ENCODE results near the gene LINGO4.

LINGO4 gene

DNA sequence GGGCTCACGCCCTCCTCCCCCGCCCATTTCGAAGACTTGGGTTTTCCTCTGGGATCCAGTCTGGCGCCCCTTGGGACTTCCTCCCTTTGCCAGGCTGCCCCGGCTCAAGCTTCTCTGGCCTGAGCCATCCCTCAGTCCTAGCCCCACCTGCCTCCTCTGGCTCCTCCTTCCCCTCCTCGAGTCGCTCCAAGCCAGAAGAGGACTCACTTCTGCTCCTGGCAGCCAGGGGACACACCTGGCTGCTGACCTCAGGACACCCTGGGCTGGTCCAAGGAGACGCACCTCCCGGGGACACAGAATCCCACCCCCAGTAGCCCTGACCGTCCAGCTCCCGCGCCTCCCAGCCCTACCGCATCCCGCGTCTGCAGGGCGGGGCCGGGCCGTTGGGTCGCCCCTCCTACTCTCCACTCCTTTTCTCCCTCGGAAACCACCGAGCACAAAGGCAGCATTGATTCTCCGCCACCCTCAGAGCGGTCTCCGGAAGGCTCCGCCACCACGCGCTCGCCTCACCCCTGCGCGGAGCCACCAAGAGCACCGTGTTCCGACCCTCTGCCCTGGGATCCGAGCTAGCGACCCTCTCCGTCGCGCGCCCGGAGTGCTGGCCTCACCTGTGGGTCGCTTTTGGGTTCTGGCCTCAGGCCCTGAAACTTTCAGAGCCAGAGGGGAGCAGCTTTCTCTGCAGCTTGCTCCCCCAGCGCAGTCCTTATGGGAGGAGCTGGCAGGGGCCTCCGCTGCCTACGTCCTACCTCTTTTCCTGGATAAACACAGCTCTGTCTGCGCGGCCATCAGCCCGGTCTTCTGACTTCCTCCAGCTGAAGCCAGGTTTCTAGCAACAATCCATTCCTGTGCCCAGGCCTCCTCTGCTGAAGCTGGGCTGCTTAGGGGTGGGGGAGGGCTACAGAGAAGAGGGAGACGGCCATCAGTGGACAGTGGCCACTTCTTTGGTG, 34.5 kb upstream of the LINGO4 start, which contains the start of gene C2CD4D:
Gene C2CD4D, minus strand, starts transcription at position 364 of the 947 bp plus-strand sequence. CDS start 831 bp downstream, outside the sequence.
- Histone ChIP-seq H3K4me1 (ENCODE audit: insufficient read depth, low read length) (peaks cover 23% of the 10 kb centered on the region), H3K79me2 (ENCODE audit: insufficient read depth, low read length) (no peaks in the 10 kb centered on the region), H3K4me3 (ENCODE audit: low read depth in 1 of 2, low read length in 2 of 2) (no peak within 1 kb of the TSS), H3K27ac (ENCODE audit: low read length) (no peak within 1 kb of the TSS), H3K27me3 (ENCODE audit: insufficient read depth, low read length, poor library complexity) (no peaks in the 10 kb centered on the region), H3K36me3 (ENCODE audit: insufficient read depth, low read length) (no peaks in the 10 kb centered on the region), H3K4me2 (ENCODE audit: insufficient read depth, low read length) (no peak within 1 kb of the TSS), H2AFZ (ENCODE audit: low read depth, low read length) (no peak within 1 kb of the TSS), H3K9ac (ENCODE audit: low read depth, low read length) (no peak within 1 kb of the TSS), H3K9me3 (ENCODE audit: insufficient read depth, low read length, severe bottlenecking) (no peaks in the 10 kb centered on the region), H4K20me1 (ENCODE audit: insufficient read depth, low read length) (no peaks in the 10 kb centered on the region)
- ATAC-seq (ENCODE audit: insufficient read depth, low read depth) (no peak), DNase-seq (no peak)
- no peak for TF ChIP-seq EZH2 (IDR thresholded peaks at IDR 0.05; ENCODE audit: borderline replicate concordance, low read depth, low read length, severe bottlenecking)
- TF ChIP-seq, protein P1, sequence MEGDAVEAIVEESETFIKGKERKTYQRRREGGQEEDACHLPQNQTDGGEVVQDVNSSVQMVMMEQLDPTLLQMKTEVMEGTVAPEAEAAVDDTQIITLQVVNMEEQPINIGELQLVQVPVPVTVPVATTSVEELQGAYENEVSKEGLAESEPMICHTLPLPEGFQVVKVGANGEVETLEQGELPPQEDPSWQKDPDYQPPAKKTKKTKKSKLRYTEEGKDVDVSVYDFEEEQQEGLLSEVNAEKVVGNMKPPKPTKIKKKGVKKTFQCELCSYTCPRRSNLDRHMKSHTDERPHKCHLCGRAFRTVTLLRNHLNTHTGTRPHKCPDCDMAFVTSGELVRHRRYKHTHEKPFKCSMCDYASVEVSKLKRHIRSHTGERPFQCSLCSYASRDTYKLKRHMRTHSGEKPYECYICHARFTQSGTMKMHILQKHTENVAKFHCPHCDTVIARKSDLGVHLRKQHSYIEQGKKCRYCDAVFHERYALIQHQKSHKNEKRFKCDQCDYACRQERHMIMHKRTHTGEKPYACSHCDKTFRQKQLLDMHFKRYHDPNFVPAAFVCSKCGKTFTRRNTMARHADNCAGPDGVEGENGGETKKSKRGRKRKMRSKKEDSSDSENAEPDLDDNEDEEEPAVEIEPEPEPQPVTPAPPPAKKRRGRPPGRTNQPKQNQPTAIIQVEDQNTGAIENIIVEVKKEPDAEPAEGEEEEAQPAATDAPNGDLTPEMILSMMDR (IDR thresholded peaks at IDR 0.05; ENCODE audit: borderline replicate concordance, extremely low read depth, low read length, poor library complexity, severe bottlenecking) = no peak

DNA sequence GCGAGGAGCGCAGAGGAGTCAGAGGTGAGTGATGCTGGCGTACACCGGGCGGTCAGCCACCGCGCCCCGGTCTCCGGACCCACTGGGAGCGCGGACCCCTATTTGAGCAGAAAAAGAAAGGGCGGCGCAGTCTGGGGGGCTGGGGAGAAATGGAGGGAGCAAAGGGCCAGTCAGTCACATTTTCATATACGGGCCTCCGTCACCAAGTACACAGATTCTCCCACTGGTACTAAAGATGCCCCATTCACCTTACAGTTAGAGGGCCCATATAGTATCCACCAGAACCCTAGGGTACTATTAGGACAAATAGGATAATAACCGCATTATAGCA, 33.8 kb upstream of the LINGO4 start:
- DNase-seq (no peak), ATAC-seq (ENCODE audit: insufficient read depth, low read depth) (no peak)
- no peak overlapping the region for H3K27ac ChIP-seq (ENCODE audit: low read length)
- no peaks in the 10 kb centered on the region for H3K36me3 ChIP-seq (ENCODE audit: insufficient read depth, low read length)
- no peak for TF ChIP-seq EZH2 (IDR thresholded peaks at IDR 0.05; ENCODE audit: borderline replicate concordance, low read depth, low read length, severe bottlenecking)
- TF ChIP-seq, protein P1 (IDR thresholded peaks at IDR 0.05; ENCODE audit: borderline replicate concordance, extremely low read depth, low read length, poor library complexity, severe bottlenecking) = no peak
- H3K4me3 ChIP-seq (ENCODE audit: low read depth in 1 of 2, low read length in 2 of 2) = no peak overlapping the region
- no peak overlapping the region for H3K9ac ChIP-seq (ENCODE audit: low read depth, low read length)
- H3K9me3 ChIP-seq (ENCODE audit: insufficient read depth, low read length, severe bottlenecking) = no peaks in the 10 kb centered on the region
- no peak overlapping the region for H2AFZ ChIP-seq (ENCODE audit: low read depth, low read length)
- H3K4me1 ChIP-seq (ENCODE audit: insufficient read depth, low read length) = peaks cover 29% of the 10 kb centered on the region
- H3K79me2 ChIP-seq (ENCODE audit: insufficient read depth, low read length) = no peaks in the 10 kb centered on the region
- H4K20me1 ChIP-seq (ENCODE audit: insufficient read depth, low read length) = no peaks in the 10 kb centered on the region
- H3K4me2 ChIP-seq (ENCODE audit: insufficient read depth, low read length) = no peak overlapping the region
- H3K27me3 ChIP-seq (ENCODE audit: insufficient read depth, low read length, poor library complexity) = no peaks in the 10 kb centered on the region

DNA sequence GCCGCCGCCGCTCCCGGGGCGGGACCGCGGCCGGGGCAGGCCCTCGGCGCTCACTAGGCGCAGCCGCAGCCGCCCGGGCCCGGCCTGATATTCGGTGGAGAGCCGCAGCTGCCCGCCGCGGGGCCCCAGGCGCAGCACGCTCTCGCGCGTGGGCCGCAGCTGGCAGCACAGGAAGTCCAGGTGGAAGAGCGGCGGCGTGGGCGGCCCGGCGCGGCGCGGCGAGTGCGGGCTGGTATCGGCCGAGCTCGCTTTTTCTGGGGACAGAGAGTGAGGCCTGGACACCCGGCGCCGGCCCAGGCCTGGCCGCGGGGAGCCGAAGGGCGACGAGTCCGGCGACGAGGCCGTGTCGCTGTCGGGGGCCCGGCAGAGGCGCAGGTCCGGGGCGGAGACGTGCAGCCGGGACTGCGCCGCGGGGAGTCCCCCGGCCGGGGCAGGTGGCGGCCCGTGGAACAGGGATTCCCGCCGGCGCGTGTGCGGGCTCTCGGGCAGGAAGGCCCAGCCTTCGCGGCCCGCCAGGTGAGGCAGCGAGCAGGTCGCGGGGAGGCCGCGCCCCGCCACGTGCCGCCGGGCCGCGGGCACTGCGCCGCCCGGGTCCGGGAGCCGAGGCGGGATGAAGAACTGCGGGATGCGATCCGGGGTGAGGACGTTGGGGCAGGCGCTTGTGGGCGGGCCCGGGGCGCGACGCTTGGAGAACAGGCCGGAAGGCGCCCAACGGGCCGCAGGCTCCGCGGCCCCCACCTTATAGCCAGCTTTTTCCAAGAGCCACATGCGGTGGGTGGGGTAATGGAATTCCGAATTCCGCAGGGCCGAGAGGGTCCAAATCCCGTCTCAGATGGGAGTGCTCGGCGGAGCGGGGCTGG, 33.2 kb upstream of the LINGO4 start:
- DNase-seq (no peak), ATAC-seq (ENCODE audit: insufficient read depth, low read depth) (no peak)
- H3K27ac ChIP-seq (ENCODE audit: low read length) = no peak overlapping the region
- no peaks in the 10 kb centered on the region for H3K36me3 ChIP-seq (ENCODE audit: insufficient read depth, low read length)
- TF ChIP-seq, protein P1 (IDR thresholded peaks at IDR 0.05; ENCODE audit: borderline replicate concordance, extremely low read depth, low read length, poor library complexity, severe bottlenecking) = no peak
- no peak for TF ChIP-seq EZH2 (IDR thresholded peaks at IDR 0.05; ENCODE audit: borderline replicate concordance, low read depth, low read length, severe bottlenecking)
- H3K9ac ChIP-seq (ENCODE audit: low read depth, low read length) = no peak overlapping the region
- H3K4me1 ChIP-seq (ENCODE audit: insufficient read depth, low read length) = peaks cover 35% of the 10 kb centered on the region
- no peak overlapping the region for H3K4me3 ChIP-seq (ENCODE audit: low read depth in 1 of 2, low read length in 2 of 2)
- no peaks in the 10 kb centered on the region for H3K9me3 ChIP-seq (ENCODE audit: insufficient read depth, low read length, severe bottlenecking)
- H3K4me2 ChIP-seq (ENCODE audit: insufficient read depth, low read length) = no peak overlapping the region
- H4K20me1 ChIP-seq (ENCODE audit: insufficient read depth, low read length) = no peaks in the 10 kb centered on the region
- H3K79me2 ChIP-seq (ENCODE audit: insufficient read depth, low read length) = no peaks in the 10 kb centered on the region
- no peaks in the 10 kb centered on the region for H3K27me3 ChIP-seq (ENCODE audit: insufficient read depth, low read length, poor library complexity)
- no peak overlapping the region for H2AFZ ChIP-seq (ENCODE audit: low read depth, low read length)

Measured in DND-41 (cell line).